Uterus (tissue), 2 donors: Measurements from ENCODE around the gene CXCL6.

ENCODE experiments used
- POLR2A ChIP-seq, 2 donors: fragments of 450-650 bp; IDR thresholded peaks; one replicate each; pipeline ENCODE4 v1.6.1; 2016; ENCODE audit warnings: antibody characterized with exemption in 2 of 2, mild to moderate bottlenecking in 1 of 2, moderate library complexity in 1 of 2
- TF ChIP-seq, protein P1 (sequence below), 4 experiments: fragments of 200-600 bp in 2 of 4; fragments of 450-650 bp in 2 of 4; sonication (generic) in 2 of 4; IDR thresholded peaks; one replicate each; pipeline ENCODE4 v1.5.1; 2016 to 2019; ENCODE audit warnings: antibody characterized with exemption in 4 of 4, mild to moderate bottlenecking in 2 of 4, moderate library complexity in 1 of 4

DNA sequence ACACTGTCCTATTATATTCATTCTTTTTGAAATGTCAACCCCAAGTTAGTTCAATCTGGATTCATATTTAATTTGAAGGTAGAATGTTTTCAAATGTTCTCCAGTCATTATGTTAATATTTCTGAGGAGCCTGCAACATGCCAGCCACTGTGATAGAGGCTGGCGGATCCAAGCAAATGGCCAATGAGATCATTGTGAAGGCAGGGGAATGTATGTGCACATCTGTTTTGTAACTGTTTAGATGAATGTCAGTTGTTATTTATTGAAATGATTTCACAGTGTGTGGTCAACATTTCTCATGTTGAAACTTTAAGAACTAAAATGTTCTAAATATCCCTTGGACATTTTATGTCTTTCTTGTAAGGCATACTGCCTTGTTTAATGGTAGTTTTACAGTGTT lies 34.3 kb downstream of the CXCL6 start:
- TF ChIP-seq, protein P1, sequence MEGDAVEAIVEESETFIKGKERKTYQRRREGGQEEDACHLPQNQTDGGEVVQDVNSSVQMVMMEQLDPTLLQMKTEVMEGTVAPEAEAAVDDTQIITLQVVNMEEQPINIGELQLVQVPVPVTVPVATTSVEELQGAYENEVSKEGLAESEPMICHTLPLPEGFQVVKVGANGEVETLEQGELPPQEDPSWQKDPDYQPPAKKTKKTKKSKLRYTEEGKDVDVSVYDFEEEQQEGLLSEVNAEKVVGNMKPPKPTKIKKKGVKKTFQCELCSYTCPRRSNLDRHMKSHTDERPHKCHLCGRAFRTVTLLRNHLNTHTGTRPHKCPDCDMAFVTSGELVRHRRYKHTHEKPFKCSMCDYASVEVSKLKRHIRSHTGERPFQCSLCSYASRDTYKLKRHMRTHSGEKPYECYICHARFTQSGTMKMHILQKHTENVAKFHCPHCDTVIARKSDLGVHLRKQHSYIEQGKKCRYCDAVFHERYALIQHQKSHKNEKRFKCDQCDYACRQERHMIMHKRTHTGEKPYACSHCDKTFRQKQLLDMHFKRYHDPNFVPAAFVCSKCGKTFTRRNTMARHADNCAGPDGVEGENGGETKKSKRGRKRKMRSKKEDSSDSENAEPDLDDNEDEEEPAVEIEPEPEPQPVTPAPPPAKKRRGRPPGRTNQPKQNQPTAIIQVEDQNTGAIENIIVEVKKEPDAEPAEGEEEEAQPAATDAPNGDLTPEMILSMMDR (IDR thresholded peaks at IDR 0.05) = no peak
- TF ChIP-seq POLR2A (IDR thresholded peaks at IDR 0.05) = no peak
